ENCODE data around the gene NKAIN2.

The NKAIN2 gene

DNA sequence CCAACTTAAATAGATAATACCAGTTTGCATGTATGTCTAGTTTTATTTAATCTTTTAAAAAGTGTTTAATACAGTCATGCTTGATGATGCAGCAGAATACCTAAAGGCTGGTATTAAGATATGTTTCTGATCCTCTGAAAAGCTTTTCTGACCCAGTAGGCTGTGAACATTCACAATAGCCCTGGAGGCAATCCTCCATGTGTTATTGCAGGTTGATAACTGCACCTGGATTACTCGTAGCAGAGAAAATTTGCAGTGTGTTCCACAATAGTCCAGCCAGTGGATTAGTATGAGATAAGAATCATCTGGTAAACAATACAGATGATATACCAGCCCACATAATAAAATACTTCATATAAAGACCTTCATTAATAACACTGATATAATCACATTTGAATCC lies 979.7 kb downstream of the NKAIN2 start:
- TF ChIP-seq ZFX (IDR thresholded peaks at IDR 0.05; ENCODE audit: borderline replicate concordance) (no peak), CTCF (IDR thresholded peaks at IDR 0.05) (no peak)

DNA sequence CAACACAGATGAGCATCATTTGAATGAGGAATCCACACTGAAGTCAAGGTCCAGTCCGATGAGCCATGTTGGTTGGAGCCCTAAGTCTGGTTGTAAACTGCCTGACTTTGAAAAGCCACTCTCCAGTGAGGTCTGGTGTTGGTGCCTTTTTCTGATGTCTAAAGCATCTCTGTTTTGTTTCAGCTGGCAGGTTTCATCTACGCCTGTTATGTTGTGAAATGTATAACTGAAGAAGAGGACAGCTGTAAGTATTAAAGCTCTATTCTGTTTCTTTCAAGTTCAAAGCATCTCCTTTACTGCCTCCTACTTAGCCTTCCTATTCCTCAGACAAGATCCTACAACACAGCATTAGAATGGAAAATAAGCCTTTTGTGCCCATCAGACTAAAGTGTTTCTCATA lies 987.5 kb downstream of the NKAIN2 start:
- TF ChIP-seq CTCF (IDR thresholded peaks at IDR 0.05) = no peak
- TF ChIP-seq ZFX (IDR thresholded peaks at IDR 0.05; ENCODE audit: borderline replicate concordance) = no peak
- no peak overlapping the region for H3K27ac ChIP-seq

More for the DNA sequence above, 979.7 kb downstream of the NKAIN2 start:
- no peak overlapping the region for H3K27ac ChIP-seq

- no peak for TF ChIP-seq CTCF (IDR thresholded peaks at IDR 0.05)
- no peak for TF ChIP-seq ZFX (IDR thresholded peaks at IDR 0.05; ENCODE audit: borderline replicate concordance)
These were observed 988.7 kb downstream of the NKAIN2 start for GRCh38 chr6:124792386-124792785.

GRCh38 chr6:124793398-124793797 lies 989.7 kb downstream of the NKAIN2 start:
- no peak for TF ChIP-seq ZFX (IDR thresholded peaks at IDR 0.05; ENCODE audit: borderline replicate concordance)
- no peak for TF ChIP-seq CTCF (IDR thresholded peaks at IDR 0.05)
- no peak overlapping the region for H3K27ac ChIP-seq

More at GRCh38 chr6:124792386-124792785, 988.7 kb downstream of the NKAIN2 start:
- H3K27ac ChIP-seq = no peak overlapping the region

- H3K27ac ChIP-seq = no peak overlapping the region
- peak; percentile 74 for TF ChIP-seq CTCF (IDR thresholded peaks at IDR 0.05)
- TF ChIP-seq ZFX (IDR thresholded peaks at IDR 0.05; ENCODE audit: borderline replicate concordance) = no peak
These were observed 992.2 kb downstream of the NKAIN2 start for GRCh38 chr6:124795643-124796463.

- TF ChIP-seq ZFX (IDR thresholded peaks at IDR 0.05; ENCODE audit: borderline replicate concordance) = no peak
- no peak for TF ChIP-seq CTCF (IDR thresholded peaks at IDR 0.05)
- no peak overlapping the region for H3K27ac ChIP-seq
These were observed 992.9 kb downstream of the NKAIN2 start for GRCh38 chr6:124796464-124796970.

DNA sequence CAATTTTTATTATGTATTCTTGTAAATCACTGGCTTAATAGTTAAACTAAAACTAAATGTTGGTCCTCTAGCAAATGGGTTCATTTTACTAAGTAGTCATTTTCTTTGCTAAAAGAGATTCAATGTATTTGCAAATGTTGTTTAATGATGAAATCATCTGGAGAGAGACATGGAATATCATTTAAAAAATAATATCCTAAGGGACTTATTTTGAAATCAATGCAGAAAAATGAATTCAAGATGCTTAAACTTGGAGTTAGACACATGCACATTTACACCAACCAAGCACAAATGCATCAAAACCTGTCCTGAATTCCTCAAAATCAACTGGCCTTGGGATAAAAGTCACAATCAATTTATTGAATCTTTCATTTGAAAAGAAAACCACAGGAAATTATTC lies 993.6 kb downstream of the NKAIN2 start:
- H3K27ac ChIP-seq = no peak overlapping the region
- TF ChIP-seq ZFX (IDR thresholded peaks at IDR 0.05; ENCODE audit: borderline replicate concordance) (no peak), CTCF (IDR thresholded peaks at IDR 0.05) (no peak)

Measured in 22Rv1 (cell line).